Colon (tissue), 2 donors: ENCODE results near the gene KRTAP16-1.

Experiments used
- FAIRE-seq: peaks from 2 replicates; lab custom pipeline; 2012; peaks lifted over from hg19 to GRCh38; lab: Jason Lieb, UNC
- donor health status: control.
- donor health status: control.

The KRTAP16-1 gene

DNA sequence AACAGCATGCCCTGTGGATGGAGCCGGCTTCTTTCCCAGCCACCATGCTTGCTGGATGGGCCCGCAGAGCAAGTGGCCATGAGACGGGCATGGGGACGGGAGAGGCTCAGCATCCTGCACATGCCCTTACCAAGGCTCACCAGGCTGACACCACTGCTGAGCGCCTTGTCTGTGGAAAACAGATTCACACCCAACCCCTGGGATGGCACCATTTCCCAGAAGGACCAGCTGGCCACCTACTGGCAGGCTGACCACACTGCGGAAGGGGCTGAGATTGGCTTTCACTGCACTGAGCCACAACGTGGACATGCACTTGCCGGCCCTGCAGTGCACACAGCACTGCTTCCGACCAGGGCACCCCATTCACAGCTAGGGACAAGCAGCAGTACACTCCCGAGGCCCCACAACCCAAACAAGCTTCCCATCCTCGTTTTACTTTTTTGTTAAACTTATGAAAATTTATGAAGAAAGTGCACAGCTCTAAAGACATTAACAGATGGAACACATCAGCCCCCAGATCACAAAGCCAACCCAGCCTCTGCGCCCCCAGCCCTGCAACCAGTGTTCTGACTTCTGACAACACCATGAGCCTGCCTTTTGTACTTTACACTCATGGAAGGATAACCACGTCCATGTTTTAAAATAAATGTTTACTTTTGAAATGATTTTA, 20.3 kb upstream of the KRTAP16-1 start:
- FAIRE-seq: no peak

DNA sequence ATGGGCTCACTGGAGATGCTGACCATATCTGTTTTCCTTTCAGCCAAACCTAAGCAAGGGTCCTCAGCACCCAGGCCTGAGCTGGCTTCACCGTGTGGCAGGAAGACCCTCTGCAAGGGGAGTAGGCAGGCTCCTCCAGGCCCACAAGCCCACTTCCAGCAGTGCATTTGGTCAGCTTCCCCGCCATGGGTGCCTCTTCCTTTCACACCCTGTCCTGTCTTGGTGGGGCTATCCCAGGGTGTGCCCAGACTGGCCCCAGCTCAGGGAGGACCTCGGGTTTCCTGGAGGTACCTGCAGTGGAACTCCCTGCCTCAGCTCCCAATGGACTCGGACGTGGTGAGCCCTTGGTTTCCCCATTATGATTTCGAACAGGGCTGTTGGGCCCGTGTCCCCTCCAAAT, 19.1 kb upstream of the KRTAP16-1 start:
- no peak for FAIRE-seq

DNA sequence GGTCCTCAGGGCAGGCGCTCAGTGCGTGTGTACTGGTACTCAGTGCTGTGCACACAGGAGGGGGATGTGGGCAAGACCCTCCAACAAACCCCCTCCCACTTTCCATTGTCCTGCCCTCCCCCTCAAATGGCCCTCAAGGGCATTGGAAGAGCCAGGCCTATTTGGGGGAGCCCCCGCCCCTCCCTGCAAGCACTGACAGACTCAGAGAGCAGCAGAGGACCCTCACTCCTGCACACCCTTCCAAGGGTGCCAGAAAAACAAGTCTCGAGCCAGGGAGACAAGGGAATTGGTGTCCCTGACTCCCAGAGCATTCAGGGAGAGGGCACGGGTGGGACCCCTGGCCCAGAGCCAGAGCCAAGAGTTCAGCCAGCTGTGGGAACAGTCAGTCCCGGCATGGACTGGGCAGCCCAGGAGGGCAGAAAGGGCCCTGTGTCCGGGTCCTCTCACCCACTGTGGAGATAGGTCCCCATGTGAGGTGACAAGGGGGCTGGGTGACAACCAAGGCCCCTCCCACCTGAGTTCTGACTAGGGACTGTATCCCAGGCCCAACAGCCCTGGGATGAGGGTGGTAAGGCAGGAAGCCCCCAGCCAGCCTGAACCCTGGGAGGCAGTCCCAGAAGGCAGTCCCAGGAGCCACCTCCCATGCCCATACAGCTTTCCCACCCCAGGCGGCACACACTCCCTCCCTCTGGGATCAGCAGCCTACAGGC, 18.5 kb upstream of the KRTAP16-1 start:
- no peak for FAIRE-seq

DNA sequence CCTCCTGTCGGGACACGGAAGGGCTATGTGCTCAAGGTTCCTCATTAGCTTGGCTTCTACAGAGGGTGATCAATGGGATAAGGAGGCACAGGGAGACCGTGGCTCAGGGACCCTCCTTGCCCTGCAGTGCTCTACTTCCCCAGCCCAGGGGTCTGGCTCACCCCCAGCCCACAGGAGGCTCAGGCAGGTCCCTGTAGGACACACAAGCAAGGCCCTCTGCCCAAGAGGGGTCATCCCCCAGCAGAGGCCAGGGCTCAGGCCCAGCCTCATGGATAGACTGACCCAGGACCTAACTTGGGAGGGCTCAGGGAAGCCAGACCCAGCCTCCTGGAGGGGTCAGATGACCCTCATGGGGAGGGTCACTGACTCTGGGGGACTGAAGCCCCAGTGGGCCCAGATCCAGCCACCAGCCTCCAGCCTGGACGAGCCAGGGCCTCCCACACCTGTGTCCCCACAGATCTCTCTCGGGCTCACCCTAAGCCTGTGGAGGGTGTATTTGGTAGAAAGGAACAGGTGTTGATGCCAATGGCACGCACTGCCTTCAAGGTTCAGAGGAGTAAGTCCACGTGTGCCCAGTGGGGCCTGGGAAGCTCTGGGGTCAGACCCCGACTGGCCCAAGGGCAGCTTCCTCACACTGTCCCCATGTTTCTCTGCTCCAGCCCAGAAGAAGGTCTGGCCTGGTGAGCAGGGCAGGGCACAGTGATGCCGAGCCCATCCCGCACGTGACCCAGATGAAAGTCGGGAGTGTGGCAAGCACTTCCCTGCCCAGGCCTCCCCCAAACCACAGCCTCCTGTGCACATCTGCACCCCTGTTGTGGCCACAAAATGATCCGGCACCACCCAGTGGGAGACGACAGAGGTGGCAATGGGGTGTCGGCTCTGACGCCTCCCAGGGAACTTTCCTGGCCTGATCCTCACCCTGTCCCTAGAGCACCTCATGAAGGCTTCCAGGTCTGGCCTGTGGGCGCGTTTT, 17.4 kb upstream of the KRTAP16-1 start:
- FAIRE-seq: no peak

DNA sequence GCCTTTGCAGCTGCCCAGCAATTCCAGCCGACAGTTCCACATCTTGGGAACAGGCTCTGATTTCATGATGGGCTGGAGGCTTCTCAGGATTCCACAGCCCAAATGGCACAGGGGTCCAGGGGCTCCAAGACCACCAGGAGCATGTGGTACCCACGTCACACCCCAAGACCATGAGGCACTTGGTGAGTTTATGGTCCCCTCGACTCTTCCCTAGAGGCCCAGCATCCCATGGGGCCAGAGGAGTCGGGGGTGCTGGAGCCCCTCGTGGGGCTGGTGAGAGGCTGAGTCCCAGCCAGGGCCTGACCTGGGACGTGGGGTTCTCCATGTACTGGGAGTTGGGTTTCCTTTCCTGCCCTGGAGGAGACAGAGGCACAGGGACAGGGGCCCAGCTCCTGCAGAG, 16.5 kb upstream of the KRTAP16-1 start:
- no peak for FAIRE-seq

DNA sequence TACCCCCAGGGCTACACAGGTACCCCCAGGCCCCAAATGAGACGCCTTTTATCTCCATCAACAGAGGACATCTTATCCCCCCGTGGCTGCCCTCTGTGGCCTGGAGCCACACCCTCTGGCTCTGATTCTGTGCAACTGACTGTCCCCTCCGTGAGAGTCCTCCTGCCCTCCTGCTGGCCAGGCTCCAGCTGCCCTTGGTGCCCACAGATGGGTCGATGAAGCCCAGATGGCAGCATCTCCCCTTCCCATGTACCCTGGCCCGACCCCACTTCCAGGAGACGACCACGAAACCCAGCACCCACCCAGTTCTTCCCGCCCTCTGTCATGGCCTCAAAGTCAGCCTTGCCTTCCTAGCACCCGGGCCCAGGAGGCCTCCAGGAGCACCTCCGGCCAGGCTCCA, 16.0 kb upstream of the KRTAP16-1 start:
- no peak for FAIRE-seq

DNA sequence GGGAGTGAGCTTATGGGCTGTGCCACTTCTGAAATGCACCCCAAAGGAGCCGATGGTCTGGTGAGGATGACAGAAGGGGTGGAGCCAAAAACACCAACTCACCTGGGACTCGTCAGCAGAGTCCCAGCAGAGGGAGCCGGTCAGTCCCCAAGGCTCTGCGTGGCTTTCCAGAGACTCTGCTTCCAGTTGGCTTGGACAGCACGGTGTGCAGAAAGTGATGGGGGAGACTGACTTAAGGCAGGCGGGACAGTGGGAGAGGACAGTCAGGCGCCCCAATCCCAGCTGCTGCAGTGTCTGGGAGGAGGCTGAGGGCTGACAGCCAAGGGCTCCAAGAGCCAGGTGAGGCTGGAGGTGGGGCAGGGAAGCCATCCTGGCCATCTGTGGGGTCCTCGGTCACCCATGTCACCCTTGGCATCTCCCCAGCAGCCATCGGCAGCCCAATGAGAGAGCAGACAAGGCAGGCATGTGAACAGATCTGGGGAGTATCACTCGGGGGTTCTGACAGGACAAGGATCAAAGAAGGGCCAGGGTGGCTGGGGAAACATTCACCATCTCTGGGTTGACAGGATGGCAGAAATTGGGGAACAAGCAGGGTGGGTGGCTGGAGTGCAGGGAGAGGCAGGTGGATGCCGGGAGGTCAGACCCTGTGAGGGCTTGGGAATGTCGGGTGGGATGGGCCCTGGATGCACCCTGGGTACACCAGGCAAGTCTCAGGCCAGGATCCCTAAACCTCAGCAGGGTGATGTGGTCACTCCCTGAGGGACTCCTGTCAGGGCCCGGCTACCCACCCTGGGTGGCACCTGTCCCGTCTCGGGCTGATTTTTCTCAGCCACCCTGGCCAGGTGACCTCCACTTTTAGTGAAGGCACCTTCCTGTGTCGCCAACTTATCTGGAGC, 15.3 kb upstream of the KRTAP16-1 start:
- no peak for FAIRE-seq

DNA sequence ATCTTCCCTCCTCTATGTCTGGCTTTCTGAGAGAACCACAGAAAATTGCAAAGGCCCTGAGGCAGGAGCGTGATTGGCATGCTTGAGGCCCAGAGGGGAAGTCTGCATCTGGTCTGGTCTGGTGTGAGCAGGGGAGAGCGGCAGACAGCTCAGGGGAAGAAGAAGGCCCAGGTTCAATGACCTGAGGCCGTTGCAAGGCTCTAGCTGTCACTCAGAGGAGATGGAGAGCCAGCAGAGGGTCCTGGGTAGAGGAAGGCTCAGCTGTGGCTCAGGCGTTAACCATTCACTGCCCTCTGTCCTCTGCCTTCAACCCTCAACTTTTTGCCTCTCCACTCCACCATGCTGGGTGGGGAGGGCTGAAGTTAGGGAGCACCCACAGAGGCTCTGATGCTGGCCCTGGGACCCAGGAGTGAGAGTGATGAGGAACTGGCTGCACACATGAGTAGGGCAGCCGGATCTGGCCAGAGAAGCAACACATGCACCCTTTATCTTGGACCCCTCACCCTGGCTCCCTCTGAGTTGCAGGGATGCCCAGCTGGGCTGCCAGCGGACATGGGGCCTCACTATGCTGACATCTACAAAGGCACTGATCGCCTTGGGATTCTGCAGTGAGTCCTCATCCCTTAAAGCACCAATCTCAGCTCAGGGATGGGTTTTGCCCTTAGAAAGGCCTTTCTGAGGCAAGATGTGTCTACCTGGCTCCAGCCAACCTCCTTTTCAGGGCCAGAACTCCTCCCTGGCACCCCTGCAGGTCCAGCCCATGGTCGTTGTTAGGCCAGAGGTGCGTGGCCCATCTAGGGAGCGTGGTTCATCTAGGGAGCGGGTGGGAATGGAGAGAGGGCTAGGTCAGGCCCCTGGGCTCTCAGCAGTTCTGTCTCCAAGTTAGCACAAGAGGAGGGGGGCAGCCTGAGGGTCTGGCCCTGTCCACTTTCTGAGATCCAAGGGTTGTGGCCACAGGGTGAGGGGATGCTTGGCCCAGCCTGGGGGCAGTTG, 14.1 kb upstream of the KRTAP16-1 start:
- no peak for FAIRE-seq

DNA sequence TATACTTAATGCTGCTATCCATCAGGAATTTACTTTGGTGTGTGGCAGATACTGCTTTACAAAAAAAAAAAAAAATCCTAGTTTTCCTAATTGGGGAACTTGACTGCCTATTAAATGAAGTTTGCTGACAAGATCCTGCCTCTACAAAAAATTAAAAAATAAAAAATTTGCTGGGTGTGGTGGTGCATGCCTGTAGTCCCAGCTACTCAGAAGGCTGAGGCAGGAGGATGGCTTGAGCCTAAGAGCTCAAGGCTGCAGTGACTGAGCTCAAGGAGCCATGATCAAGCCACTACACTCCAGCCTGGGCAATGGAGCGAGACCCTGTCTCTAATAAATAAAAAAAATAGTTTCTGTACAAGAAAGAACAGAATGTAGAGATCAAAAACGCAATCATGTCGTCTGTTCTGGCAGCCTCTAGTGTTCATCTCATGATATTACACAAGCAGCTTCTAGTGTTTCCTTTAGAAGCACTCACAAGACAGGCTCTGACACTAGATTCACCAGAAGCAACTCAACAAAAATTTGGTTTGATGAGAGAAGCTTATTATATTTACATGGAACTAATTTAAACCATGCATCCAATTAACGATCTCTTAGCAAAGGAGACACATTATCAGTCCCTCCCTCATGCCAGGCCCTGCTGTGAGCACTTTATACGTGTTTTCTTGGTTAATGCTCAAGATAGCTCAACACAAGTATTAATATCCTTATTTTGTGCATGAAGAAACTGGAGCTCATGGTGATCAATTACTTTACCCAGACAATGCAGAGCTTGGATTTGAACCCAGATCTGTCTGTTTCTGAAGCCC, 13.2 kb upstream of the KRTAP16-1 start:
- FAIRE-seq: no peak

DNA sequence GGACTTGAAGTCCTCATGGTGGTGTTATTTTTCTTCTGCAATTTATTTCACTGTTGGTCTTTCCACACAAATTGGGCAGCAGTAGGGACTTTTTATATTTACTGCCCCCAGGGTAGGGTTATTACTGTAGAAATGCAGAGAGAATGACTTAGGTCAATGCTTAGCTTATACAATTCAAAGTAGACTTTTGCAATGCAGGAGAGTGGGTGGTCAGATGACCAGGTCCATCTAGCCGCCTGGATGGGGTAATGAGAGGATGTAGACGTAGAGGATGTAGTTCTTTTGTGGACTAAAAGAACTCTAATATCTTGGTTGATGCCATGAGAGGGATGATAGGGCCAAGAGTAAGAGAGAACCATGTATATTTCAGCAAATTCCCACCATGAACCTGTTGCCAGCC, 9.1 kb upstream of the KRTAP16-1 start:
- FAIRE-seq: no peak

DNA sequence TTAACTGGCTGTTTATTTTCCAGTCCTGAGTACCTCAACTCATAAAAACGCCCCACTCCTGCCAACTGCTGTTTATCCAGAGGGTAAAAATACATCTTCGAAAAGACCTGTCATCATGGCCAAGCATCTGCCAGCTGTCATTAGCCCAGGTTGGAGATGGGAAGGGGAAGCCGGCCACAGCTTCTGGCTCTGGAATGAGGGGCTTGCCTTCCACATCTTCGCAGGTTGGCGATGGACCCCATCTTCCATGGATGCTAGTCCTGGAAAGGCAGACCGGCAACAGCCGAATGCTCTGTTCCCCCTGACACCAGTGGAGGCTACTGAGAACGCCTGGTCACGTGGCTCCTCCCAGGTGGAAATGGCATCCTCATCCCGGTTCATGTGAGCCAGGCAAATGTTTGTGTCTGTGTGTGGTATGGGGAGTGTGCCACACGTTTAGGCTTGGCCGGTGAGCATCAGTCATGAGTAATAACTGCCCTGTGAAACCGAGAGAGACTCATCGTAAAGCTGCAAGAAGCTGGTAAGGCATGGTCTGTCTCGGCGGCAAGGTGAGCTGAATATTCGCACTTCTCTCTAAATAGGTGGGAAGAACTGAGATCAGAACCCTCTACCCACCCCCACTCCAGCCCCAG, 6.8 kb upstream of the KRTAP16-1 start:
- no peak for FAIRE-seq

DNA sequence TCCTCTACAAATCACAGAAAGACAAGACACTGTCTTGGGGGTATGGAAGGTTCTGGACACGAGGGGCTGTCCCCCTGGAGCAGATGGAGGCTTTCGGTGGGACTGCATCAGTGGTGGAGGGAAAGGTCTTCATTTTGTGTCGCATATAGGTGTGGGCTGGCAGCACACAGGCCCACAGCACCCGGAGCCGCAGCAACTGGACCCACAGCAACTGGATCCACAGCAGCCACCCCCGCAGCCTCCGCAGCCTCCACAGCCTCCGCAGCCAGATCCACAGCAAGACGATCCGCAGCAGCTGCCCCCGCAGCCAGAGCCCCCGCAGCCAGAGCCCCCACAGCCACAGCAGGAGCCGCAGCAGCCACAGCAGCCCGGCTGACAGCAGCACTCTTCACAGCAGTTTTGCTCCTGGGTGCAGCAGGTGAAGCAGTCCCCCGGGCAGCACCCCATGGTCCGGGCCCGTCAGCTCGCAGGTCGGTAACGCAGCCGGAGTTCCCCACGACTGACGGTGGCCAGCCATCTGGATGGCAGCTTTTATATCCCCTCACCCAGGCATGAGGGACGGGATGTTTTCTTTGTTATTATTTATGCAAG, 6.2 kb upstream of the KRTAP16-1 start, which contains the start of gene KRTAP17-1:
KRTAP17-1 (minus strand) TSS at position 507 of the 591 bp plus-strand sequence; CDS start at position 447, 60 bp downstream.
- FAIRE-seq: no peak

DNA sequence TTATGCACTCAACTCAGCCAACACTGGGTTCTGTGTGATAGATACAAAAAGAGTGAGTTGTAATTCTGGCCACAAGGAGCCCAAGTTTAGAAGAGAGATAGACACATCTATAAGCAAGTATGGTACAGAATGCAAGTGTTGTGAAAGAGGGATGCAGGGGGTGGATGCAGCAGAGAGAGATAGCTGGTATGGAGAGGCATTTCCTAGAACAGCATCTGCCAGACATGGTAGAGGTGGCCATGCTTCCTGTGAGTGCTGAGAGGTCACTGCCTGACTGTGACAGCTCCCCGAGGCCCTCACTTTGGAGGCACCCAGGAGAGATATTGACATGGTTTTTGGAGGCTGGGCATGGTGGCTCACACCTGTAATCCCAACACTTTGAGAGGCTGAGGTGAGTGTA, 2.0 kb upstream of the KRTAP16-1 start:
- no peak for FAIRE-seq

DNA sequence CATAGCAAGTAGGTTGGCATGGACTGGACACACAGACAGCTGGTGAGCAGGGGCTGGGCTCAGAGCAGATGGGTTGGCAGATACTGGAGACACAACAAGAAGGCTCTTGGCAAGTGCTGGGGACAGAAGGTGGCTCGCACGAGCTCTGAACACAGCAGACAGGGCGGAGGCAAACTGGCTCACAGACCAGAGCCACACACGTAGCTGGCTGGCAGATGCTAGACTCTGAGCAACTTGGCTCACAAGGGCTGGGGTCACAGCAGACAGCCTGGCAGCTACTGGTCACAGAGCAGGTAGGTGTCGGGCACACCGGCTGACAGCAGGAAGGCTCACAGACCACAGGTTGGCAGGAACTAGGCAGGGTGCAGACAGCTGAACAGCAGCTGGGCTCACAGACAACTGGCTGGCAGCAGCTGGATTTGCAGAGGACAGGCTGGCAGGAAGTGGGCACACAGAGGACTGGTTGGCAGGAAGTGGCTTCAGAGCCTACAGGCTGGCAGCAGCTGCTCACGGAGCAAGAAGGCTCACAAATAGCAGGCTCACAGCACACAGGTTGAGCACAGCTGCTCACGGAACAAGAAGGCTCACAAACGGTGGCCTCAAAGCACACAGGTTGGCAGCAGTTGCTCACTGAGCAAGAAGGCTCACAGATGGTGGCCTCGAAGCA, 725 bp downstream of the KRTAP16-1 start:
- FAIRE-seq: no peak

DNA sequence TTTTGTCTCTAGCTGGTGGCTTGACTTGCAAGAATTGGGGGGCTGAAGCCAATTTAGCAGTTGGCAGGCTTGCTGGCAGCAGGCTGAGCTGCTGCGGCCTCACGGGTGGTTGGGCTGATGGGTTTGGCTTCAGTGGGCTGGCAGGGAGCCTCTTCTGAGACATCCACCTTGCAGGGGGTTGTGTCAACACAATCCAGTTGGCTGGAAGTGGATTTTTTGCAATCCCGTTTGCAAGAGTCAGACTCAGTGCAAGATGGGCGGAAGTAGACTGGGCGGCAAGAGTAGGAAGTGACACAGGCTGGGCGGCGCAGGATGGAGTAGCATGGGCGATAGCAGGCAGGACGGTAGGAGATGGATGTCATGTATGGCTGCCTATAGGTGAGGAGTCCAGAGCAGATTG, 1.5 kb downstream of the KRTAP16-1 start:
- FAIRE-seq: no peak

DNA sequence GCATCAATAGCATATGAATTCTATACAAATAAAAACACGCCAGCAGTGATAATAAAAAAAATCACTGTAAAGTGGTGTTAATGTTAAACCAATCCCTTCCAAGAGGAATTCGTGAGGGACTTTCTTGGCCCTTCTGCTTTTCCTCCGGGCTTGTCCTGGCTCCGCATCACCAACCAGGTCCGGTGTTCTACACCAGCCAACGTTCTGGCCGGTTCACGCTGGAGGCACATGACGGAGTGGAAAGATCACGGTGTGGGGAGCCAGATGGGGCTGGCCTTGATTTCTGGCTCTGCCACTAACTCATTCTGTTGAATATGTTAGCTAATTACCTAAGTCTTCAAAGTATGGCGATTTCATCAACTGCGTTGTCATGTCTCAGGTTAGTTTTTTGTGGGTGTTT, 5.0 kb downstream of the KRTAP16-1 start:
- FAIRE-seq: no peak

DNA sequence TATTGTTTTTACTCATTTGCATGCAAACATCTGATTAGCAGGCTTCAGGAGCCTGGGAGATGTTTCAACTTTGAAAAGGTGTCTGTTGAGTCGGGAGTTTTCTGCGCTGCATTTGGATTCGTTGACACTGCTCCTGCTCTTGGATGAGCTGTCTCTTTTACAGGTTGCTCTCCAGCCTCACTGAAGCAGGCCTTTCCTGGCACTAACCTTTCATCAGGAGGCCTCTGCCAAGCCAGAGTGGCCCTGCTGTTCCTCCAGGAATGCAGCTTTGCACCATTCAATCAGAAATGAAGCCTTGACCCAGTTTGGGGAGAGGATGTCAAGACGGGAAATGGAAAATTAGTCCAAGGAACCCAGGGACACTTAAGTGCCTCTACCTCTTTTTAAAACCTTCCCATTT, 6.1 kb downstream of the KRTAP16-1 start:
- FAIRE-seq: no peak
